ENCODE results near the gene USP48.

- no peak for TF ChIP-seq NPAS2 (CRISPR knock-in tag; IDR thresholded peaks at IDR 0.05; ENCODE audit: borderline replicate concordance)
- no peak for TF ChIP-seq HOXA7 (CRISPR knock-in tag; IDR thresholded peaks at IDR 0.05)
- no peak for TF ChIP-seq GATA3 (IDR thresholded peaks at IDR 0.05; ENCODE audit: borderline replicate concordance)
- TF ChIP-seq CTCF (IDR thresholded peaks at IDR 0.05): no peak
- TF ChIP-seq HOXB5 (CRISPR knock-in tag; IDR thresholded peaks at IDR 0.05): no peak
These were observed 12.7 kb downstream of the USP48 start for GRCh38 chr1:21770201-21770600.
